T-cell (primary cell): Measurements from ENCODE around the gene TOMM34. TPM values are rescaled to one million over a fixed set of nuclear protein-coding genes. Genes with fewer than 3 reads are reported as not detected.

ENCODE experiments used
- ATAC-seq, 4 experiments: fragments of 200-7000 bp in 3 of 4; fragments of 150-1000 bp in 1 of 4; cut with Tn5 transposase; replicated peaks in 1 of 4; 1 replicate in 3 of 4; 2 replicates in 1 of 4; pipeline ENCODE4 v1.10.0; 2021; ENCODE audit warnings: moderate library complexity in 3 of 4, mild to moderate bottlenecking in 2 of 4, moderate number of reproducible peaks in 1 of 4
- CTCF ChIA-PET, 2 donors: fragments of 300-600 bp; sonication (Branson Sonifier 250); formaldehyde crosslinking; loops; one replicate each; lab custom pipeline; 2022; ENCODE audit warnings: antibody characterized with exemption in 2 of 2; lab: Charles Lee
- POLR2A ChIA-PET, 2 donors: fragments of 300-600 bp; sonication (Branson Sonifier 250); formaldehyde crosslinking; loops; one replicate each; lab custom pipeline; 2022; ENCODE audit warnings: antibody characterized with exemption in 2 of 2; lab: Charles Lee
- DNase-seq, 35 experiments: peaks; one replicate each; pipeline versions ENCODE4 v3.0.0 to v3.0.0-alpha.2; 2013 to 2023
- H3K27ac ChIP-seq: one replicate; pipeline ENCODE4 v1.5.1; 2013; ENCODE audit warnings: low read length
- H3K27me3 ChIP-seq, 2 experiments: replicated peaks in 1 of 2; 1 replicate in 1 of 2; 2 replicates in 1 of 2; pipeline versions ENCODE4 v1.6.1 to v1.7.0; 2013; ENCODE audit warnings: low read length in 1 of 2, mixed read lengths in 1 of 2; ENCODE audit not compliant: control insufficient read depth in 2 of 2, insufficient read depth in 2 of 2; ENCODE audit errors: extremely low read depth in 1 of 2
- H3K36me3 ChIP-seq, 2 donors: 1 replicate in 1 of 2; 2 replicates in 1 of 2; pipeline versions ENCODE4 v1.6.1 to v1.7.0; 2013; ENCODE audit warnings: low read length in 1 of 2; ENCODE audit not compliant: control insufficient read depth in 2 of 2, insufficient read depth in 1 of 2; ENCODE audit errors: extremely low read depth in 1 of 2
- H3K4me1 ChIP-seq, 2 experiments: 1 replicate in 1 of 2; 2 replicates in 1 of 2; pipeline versions ENCODE4 v1.6.1 to v1.7.0; 2013; ENCODE audit warnings: low read length in 2 of 2, mixed read lengths in 1 of 2; ENCODE audit not compliant: insufficient read depth in 2 of 2, control insufficient read depth in 1 of 2; ENCODE audit errors: extremely low read depth in 1 of 2
- H3K4me3 ChIP-seq, 2 donors: 1 replicate in 1 of 2; 2 replicates in 1 of 2; pipeline versions ENCODE4 v1.5.1 to v1.7.0; 2013; ENCODE audit warnings: mild to moderate bottlenecking in 2 of 2, low read length in 1 of 2, moderate library complexity in 1 of 2; ENCODE audit not compliant: control insufficient read depth in 1 of 2; ENCODE audit errors: extremely low read depth in 1 of 2
- H3K9me3 ChIP-seq: 2 replicates; pipeline ENCODE4 v1.7.0; 2013
- H3K27ac Mint-ChIP-seq, 2 donors: one replicate each; pipeline ENCODE4 v1.8.0; 2020 to 2021; ENCODE audit warnings: mild to moderate bottlenecking in 2 of 2, mixed read lengths in 2 of 2
- H3K27me3 Mint-ChIP-seq, 2 donors: one replicate each; pipeline ENCODE4 v1.8.0; 2021 to 2022; ENCODE audit warnings: mixed read lengths in 2 of 2
- H3K36me3 Mint-ChIP-seq: one replicate; pipeline ENCODE4 v1.8.0; 2021; ENCODE audit warnings: mixed read lengths
- H3K4me1 Mint-ChIP-seq, 3 donors: one replicate each; pipeline ENCODE4 v1.8.0; 2020 to 2022; ENCODE audit warnings: mixed read lengths in 3 of 3, mild to moderate bottlenecking in 1 of 3
- H3K4me3 Mint-ChIP-seq, 3 donors: one replicate each; pipeline ENCODE4 v1.8.0; 2020 to 2022; ENCODE audit warnings: mild to moderate bottlenecking in 3 of 3, mixed read lengths in 3 of 3, moderate library complexity in 3 of 3
- H3K9me3 Mint-ChIP-seq, 3 donors: one replicate each; pipeline ENCODE4 v1.8.0; 2020 to 2022; ENCODE audit warnings: mixed read lengths in 3 of 3
- WGBS: methylation state at CpG from one replicate; pipeline ENCODE4 v1.1.5; 2013; ENCODE audit warnings: missing lambda C conversion rate; ENCODE audit not compliant: insufficient coverage; 5-methylcytosine and 5-hydroxymethylcytosine counted together
- total RNA-seq, 35 experiments: library from RNA in 6 of 35; stranded (reverse) in 6 of 35; fragments of 120-200 nt in 1 of 35; gene quantifications; one replicate each; pipeline versions ENCODE4 v1.2.1 to v1.2.4 and lab custom pipeline; 2013 to 2026

Gene TOMM34
- total RNA-seq, 5 donors from 2014 or later (not counting 1 experiment from before 2014, with no cell fraction given): 7.8 to 12.8 (median 11.4) TPM

GRCh38 chr20:44948107-44948506, 12.1 kb downstream of the TOMM34 start:
- no peaks in the 10 kb centered on the region for H3K9me3 ChIP-seq
- ChIA-PET POLR2A (interaction anchor here in 1 of 2 donors (0.7 kb wide), 1 partner anchor 165 kb away, joined by 3 read pairs; no protein-coding TSS in a partner anchor), CTCF (no interaction called here)
- H3K27me3 Mint-ChIP-seq: no peaks in the 10 kb centered on the region
- H3K36me3 Mint-ChIP-seq: peaks cover 73% of the 10 kb centered on the region
- H3K27me3 ChIP-seq: no peaks in the 10 kb centered on the region
- peaks cover 7 to 22% (median 8%) of the 10 kb centered on the region in 3 donors for H3K4me1 Mint-ChIP-seq
- H3K4me3 Mint-ChIP-seq: no peak overlapping the region
- no peaks in the 10 kb centered on the region for H3K9me3 Mint-ChIP-seq
- ATAC-seq (no peak), DNase-seq (no peak)
- H3K27ac Mint-ChIP-seq: peak overlapping the region in 1 of 2 donors; percentile 64
- 90% methylated on average over 5 of the region's 5 CpGs for WGBS
- peaks cover 8 to 75% of the 10 kb centered on the region in 2 donors for H3K36me3 ChIP-seq
- H3K27ac ChIP-seq: no peak overlapping the region
- no peaks in the 10 kb centered on the region for H3K4me1 ChIP-seq
- H3K4me3 ChIP-seq: no peak overlapping the region

GRCh38 chr20:44946271-44946852, 13.8 kb downstream of the TOMM34 start:
- no peaks in the 10 kb centered on the region for H3K27me3 Mint-ChIP-seq
- no peaks in the 10 kb centered on the region for H3K9me3 Mint-ChIP-seq
- no peak for DNase-seq
- CTCF ChIA-PET: no interaction called here
- no peaks in the 10 kb centered on the region for H3K4me1 ChIP-seq
- POLR2A ChIA-PET: interaction anchor here in 1 of 2 donors (0.9 kb wide), 1 partner anchor 21 kb away, joined by 4 read pairs; no protein-coding TSS in a partner anchor
- H3K36me3 Mint-ChIP-seq: peaks cover 70% of the 10 kb centered on the region
- no peak for ATAC-seq
- peaks cover 8 to 79% of the 10 kb centered on the region in 2 donors for H3K36me3 ChIP-seq
- H3K27ac ChIP-seq: no peak overlapping the region
- peaks cover 0 to 13% (median 0%) of the 10 kb centered on the region in 3 donors for H3K4me1 Mint-ChIP-seq
- no peak overlapping the region for H3K4me3 Mint-ChIP-seq
- peak overlapping the region; percentile 32 to 41 for H3K27ac Mint-ChIP-seq
- WGBS: 83% methylated on average over 1 of the region's 2 CpGs
- H3K27me3 ChIP-seq: no peaks in the 10 kb centered on the region
- H3K4me3 ChIP-seq: no peak overlapping the region
- no peaks in the 10 kb centered on the region for H3K9me3 ChIP-seq

GRCh38 chr20:44945261-44945660, 14.9 kb downstream of the TOMM34 start:
- no peak overlapping the region for H3K4me3 ChIP-seq
- H3K27me3 Mint-ChIP-seq: no peaks in the 10 kb centered on the region
- H3K9me3 Mint-ChIP-seq: no peaks in the 10 kb centered on the region
- H3K27ac ChIP-seq: no peak overlapping the region
- no peaks in the 10 kb centered on the region for H3K9me3 ChIP-seq
- no peaks in the 10 kb centered on the region for H3K4me1 ChIP-seq
- H3K4me1 Mint-ChIP-seq: peaks cover 0 to 12% (median 0%) of the 10 kb centered on the region in 3 donors
- POLR2A ChIA-PET: interaction anchor here in 1 of 2 donors (0.6 kb wide), 1 partner anchor 36 kb away, joined by 4 read pairs; no protein-coding TSS in a partner anchor
- H3K4me3 Mint-ChIP-seq: no peak overlapping the region
- peaks cover under 1 to 78% of the 10 kb centered on the region in 2 donors for H3K36me3 ChIP-seq
- no peak for DNase-seq
- 96% methylated on average over 5 of the region's 6 CpGs for WGBS
- peak overlapping the region; percentile 3 to 50 for H3K27ac Mint-ChIP-seq
- no peak for ATAC-seq
- CTCF ChIA-PET: no interaction called here
- H3K36me3 Mint-ChIP-seq: peaks cover 67% of the 10 kb centered on the region
- no peaks in the 10 kb centered on the region for H3K27me3 ChIP-seq

- Mint-ChIP-seq H3K36me3 (peaks cover 61% of the 10 kb centered on the region), H3K27me3 (no peaks in the 10 kb centered on the region), H3K9me3 (no peaks in the 10 kb centered on the region), H3K27ac (no peak overlapping the region), H3K4me3 (no peak overlapping the region), H3K4me1 (peaks cover 0 to 7% (median 0%) of the 10 kb centered on the region in 3 donors)
- H3K27me3 ChIP-seq: no peaks in the 10 kb centered on the region
- no peaks in the 10 kb centered on the region for H3K4me1 ChIP-seq
- no peak overlapping the region for H3K27ac ChIP-seq
- no CpG with 5 or more reads among the region's 4 CpGs for WGBS
- no peak for DNase-seq
- ChIA-PET CTCF (no interaction called here), POLR2A (no interaction called here)
- no peak overlapping the region for H3K4me3 ChIP-seq
- no peaks in the 10 kb centered on the region for H3K9me3 ChIP-seq
- H3K36me3 ChIP-seq: peaks cover 0 to 75% of the 10 kb centered on the region in 2 donors
- no peak for ATAC-seq
These were observed 16.4 kb downstream of the TOMM34 start for GRCh38 chr20:44943828-44944227.

GRCh38 chr20:44942264-44942973, 17.8 kb downstream of the TOMM34 start:
- DNase-seq: no peak
- Mint-ChIP-seq H3K27ac (peak overlapping the region; percentile 47 to 81), H3K36me3 (peaks cover 56% of the 10 kb centered on the region), H3K9me3 (no peaks in the 10 kb centered on the region), H3K4me3 (no peak overlapping the region), H3K27me3 (no peaks in the 10 kb centered on the region), H3K4me1 (peaks cover 0 to 7% (median 0%) of the 10 kb centered on the region in 3 donors)
- no peaks in the 10 kb centered on the region for H3K9me3 ChIP-seq
- H3K27me3 ChIP-seq: no peaks in the 10 kb centered on the region
- ChIA-PET CTCF (interaction anchor here in 1 of 2 donors (0.7 kb wide), 1 partner anchor 137 kb away, joined by 3 read pairs; no protein-coding TSS in a partner anchor), POLR2A (interaction anchor here in 1 of 2 donors (0.6 kb wide), 1 partner anchor 297 kb away, joined by 3 read pairs; no protein-coding TSS in a partner anchor)
- ATAC-seq: no peak
- WGBS: 98% methylated on average over 3 of the region's 4 CpGs
- no peak overlapping the region for H3K4me3 ChIP-seq
- peaks cover 0 to 70% of the 10 kb centered on the region in 2 donors for H3K36me3 ChIP-seq
- no peak overlapping the region for H3K27ac ChIP-seq
- H3K4me1 ChIP-seq: no peaks in the 10 kb centered on the region

- no peak overlapping the region for H3K27ac ChIP-seq
- 97% methylated on average over 5 of the region's 7 CpGs for WGBS
- Mint-ChIP-seq H3K36me3 (peaks cover 59% of the 10 kb centered on the region), H3K4me1 (peaks cover 0 to 7% (median 0%) of the 10 kb centered on the region in 3 donors), H3K27me3 (no peaks in the 10 kb centered on the region), H3K4me3 (no peak overlapping the region), H3K27ac (peak overlapping the region in 1 of 2 donors; percentile 25), H3K9me3 (no peaks in the 10 kb centered on the region)
- ATAC-seq: no peak
- H3K4me3 ChIP-seq: no peak overlapping the region
- no peaks in the 10 kb centered on the region for H3K9me3 ChIP-seq
- CTCF ChIA-PET: interaction anchor here in 1 of 2 donors (0.5 kb wide), 1 partner anchor 13 kb away, joined by 6 read pairs; no protein-coding TSS in a partner anchor
- H3K27me3 ChIP-seq: no peaks in the 10 kb centered on the region
- POLR2A ChIA-PET: no interaction called here
- peaks cover 9 to 67% of the 10 kb centered on the region in 2 donors for H3K36me3 ChIP-seq
- DNase-seq: no peak
- no peaks in the 10 kb centered on the region for H3K4me1 ChIP-seq
These were observed 19.0 kb downstream of the TOMM34 start for GRCh38 chr20:44941120-44941691.
